ENCODE measurements around the gene CEND1.

The CEND1 gene

GRCh38 chr11:794766-795633, 5.1 kb upstream of the CEND1 start:
- DNase-seq, result no peak

- no peak for DNase-seq
Measured at GRCh38 chr11:794013-794765, 4.3 kb upstream of the CEND1 start.

GRCh38 chr11:793556-793955, 3.7 kb upstream of the CEND1 start:
- no peak for DNase-seq

- DNase-seq, result no peak
Measured at GRCh38 chr11:792873-793272, 3.0 kb upstream of the CEND1 start.

GRCh38 chr11:792535-792821, 2.6 kb upstream of the CEND1 start:
- DNase-seq, result no peak

- DNase-seq, result no peak
Measured at GRCh38 chr11:791658-792534, 2.0 kb upstream of the CEND1 start.

GRCh38 chr11:790721-791564, 1.1 kb upstream of the CEND1 start:
- DNase-seq, result peak; percentile 14

GRCh38 chr11:788953-789940, 643 bp downstream of the CEND1 start:
- DNase-seq, result no peak

GRCh38 chr11:788009-788640, 1.8 kb downstream of the CEND1 start:
- DNase-seq, result no peak

- no peak for DNase-seq
Measured at GRCh38 chr11:787084-787675, 2.7 kb downstream of the CEND1 start.

GRCh38 chr11:786235-787083, 3.4 kb downstream of the CEND1 start:
- DNase-seq, result no peak

GRCh38 chr11:783581-784015, 6.3 kb downstream of the CEND1 start:
- no peak for DNase-seq

GRCh38 chr11:782264-783174, 7.4 kb downstream of the CEND1 start:
- DNase-seq, result no peak

GRCh38 chr11:779955-780532, 9.8 kb downstream of the CEND1 start:
- no peak for DNase-seq

- no peak for DNase-seq
Measured at GRCh38 chr11:778976-779954, 10.6 kb downstream of the CEND1 start.
